GM19397 (cell line): ENCODE measurements around the gene YWHAH.
"Not testable (repeated sequence)": the region's sequence is repeated elsewhere in the genome, so short reads cannot be mapped to it uniquely, and the experiment has no call there.

Experiments
- ATAC-seq: cut with Tn5 transposase; IDR thresholded peaks from one replicate; pipeline ENCODE4 v1.9.1; 2021; ENCODE audit warnings: mild to moderate bottlenecking, moderate library complexity; ENCODE audit not compliant: unreplicated experiment

The YWHAH gene

DNA sequence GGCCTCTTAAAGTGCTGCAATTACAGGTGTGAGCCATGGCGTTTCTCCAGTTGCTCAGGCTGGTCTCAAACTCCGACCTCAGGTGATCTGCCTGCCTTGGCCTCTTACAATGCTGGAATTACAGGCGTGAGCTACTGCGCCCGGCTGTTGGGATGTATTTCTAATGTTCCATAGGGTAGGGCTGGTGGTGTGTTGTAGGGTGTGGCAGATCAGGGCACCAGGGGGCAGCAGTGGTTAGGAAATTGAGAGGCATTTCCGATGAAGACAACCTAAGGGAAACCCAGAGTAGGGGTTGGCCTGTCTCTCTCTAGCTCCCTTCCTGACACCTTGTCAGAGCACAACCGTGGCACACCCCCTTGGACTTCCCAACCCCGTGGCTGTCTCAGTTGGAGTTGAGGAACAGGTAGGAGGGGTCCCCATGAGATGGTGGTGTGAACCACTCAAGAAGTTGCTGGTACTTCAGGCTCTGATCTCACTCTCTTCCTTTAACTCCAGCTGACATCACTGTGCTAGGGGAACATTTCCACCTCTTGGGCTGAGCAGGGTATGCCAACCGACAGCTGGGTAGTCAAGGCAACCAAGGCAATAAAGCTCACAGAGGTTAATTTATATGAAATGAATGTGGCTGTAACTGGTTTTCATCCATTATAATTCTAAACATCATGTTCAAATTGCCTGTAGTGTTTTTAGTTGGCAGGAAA, 33.0 kb downstream of the YWHAH start:
- ATAC-seq, result no peak

DNA sequence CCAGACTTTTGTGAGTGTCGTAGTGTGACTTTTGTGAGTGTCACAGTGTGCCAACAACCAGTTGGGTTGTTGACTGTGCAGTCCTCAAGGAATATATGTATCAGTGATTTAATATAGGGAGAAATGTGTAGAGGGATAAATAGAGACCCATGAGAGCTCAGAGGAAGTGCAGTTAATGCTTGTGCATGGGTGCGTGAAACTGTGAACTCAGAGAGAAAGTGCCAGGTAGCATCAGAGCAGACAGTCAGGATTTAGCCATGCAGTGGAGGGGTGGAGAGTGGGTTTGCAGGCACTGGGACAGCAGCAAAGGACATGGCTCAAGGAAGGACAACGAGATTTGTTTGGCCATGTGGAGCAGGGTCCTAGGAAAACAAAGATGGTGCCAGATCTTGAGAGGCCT, 33.6 kb downstream of the YWHAH start:
- ATAC-seq, result no peak

DNA sequence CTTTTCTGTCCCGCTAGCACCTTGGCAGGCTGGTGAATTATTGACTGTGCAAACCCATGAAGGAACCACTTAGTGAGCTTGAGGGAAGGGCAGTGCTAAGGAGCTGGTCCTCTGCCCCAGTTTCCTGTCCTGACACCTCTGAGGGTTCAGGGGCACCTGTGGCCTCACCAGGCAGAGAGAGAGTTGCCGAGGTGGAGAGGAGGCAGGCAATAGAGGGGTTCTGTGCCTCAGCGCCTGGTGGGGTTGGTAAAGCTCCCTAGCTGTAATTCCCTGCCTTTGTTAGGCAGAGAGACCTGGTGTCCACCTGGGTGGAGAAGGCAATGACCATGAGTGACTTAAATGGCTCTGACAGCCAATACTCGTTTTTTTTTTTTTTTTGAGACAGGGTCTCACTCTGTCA, 36.3 kb downstream of the YWHAH start:
- ATAC-seq, result no peak

DNA sequence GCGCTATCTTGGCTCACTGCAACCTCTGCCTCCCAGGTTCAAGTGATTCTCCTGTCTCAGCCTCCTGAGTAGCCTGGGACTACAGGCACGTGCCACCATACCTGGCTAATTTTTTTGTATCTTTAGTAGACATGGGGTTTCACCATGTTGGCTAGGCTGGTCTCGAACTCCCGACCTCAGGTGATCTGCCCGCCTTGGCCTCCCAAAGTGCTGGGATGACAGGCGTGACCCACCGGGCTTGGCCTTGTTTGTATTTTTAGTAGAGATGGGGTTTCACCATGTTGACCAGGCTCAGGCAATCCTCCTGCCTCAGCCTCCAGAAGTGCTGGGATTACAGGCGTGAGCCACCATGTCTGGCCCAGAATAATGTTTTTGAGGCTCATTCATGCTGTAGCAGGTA, 37.6 kb downstream of the YWHAH start:
- not testable (repeated sequence) for ATAC-seq

DNA sequence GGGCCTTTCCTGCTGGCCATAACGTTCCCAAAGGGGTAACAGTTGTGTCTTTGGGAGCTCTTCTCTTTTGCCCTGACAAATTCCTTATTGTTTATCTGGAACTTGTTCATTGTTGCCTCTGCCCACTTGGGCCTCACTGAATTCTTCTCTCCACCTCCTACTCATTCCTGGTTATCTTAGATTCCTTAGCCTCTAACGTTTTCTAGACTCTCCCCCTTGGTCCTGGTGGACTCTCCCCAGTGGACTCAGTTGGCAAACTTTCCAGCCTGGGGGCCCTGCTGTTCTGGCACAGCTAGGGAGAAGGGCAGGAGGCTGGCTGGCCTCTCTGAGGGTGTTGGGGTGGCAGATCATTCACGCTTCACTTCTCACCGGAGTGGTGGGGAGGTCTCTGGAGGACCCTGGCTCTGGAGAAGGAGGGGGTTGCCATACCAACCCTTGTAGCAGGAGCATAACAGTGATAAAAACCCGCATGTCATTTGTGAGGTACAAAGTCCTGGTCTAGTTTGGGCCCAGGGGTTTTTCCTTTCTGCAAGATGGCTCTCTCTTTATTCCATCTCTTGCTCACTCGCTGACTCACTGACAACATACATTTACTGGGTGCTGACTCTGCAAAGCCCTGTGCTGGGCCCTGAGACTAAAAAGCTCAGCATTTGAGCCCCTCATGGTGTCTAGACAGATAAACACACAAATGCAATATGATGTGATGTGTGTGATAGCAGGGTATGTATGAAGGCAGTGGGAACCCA, 39.7 kb downstream of the YWHAH start:
- ATAC-seq, result no peak

DNA sequence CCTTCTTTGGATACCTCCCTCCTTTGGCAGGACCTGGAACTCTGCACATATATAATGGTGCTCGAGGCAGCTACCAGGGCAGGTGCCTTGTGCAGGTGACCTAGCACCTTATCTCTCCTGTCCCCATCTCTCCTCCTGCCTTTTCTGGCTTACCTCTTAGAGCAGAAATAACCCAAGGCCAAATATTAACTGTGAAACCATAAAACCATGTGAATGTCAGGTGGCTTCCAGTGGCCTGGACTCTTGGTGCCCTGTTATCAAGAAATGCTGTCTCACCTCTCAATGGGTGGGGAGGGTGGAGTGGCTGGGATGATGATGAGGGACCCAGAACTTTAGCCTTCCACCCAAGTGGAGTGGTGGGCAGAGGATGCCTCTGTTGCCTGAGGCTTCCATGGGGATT, 42.9 kb downstream of the YWHAH start:
- no peak for ATAC-seq

DNA sequence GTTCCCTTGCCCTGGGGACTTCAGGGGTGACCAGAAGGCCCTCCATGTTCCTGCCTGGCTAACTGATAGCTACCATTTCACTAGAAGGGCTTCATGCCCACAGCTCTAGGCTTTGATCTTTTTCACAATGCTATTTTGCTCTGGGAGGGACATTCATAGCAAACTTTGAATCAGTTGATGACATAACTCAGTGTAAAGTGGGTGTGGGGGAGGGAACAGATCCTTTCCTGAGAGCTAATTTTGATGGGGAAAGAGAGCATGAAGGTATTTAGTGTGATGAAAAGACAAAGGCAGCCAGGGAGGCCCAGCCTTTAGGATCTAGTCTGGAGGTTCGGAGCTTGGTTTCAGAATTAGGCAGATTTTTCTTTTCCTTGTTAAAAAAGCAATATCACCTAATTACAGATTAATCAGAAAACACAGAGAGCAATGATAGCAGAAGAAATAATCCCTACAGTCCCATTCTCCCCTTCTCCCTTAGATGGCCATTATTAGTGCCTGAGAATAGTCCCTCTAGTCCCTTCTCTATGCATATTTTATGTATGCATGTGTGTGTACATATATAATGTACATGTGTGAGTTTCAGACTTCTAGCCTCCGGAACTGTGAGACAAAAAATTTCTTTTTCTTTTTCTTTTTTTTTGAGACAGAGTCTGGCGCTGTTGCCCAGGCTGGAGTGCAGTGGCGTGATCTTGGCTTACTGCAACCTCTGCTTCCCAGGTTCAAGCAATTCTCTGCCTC, 46.9 kb downstream of the YWHAH start:
- ATAC-seq, result no peak

DNA sequence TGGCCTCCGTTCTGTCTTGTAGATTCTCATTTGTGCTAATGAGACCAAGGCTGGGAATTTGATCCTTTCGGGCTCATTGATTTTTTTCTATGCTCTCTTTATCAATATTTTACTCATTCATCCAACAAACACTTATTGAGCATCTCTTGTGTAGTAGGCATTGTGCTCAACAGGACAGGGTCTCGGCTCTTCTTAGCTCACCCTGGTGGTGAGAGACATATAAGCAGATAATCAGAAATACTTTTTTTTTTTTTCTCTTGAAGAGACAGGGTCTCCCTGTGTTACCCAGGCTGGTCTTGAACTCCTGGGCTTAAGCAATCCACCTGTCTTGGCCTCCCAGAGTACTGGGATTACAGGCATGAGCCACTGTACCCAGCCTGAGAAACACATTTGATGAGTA, 50.7 kb downstream of the YWHAH start:
- no peak for ATAC-seq

DNA sequence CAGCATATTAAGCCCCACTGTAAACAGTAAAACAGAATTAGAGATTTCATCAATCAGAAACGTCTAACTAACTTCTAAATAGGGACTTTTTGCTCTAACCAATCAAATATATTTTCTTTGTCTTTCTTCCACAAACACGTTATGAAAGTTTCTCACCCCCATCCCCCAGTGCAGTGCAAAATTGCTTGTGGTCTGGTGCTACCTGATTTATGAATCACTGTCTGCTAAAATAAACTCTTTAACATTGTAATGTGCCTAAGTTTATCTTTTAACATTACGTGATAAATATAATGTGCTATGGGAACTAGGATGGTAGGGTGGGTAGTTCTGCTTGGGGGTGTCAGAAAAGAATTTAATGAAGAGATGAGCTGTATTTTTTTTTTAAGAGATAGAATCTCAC, 51.5 kb downstream of the YWHAH start:
- no peak for ATAC-seq

DNA sequence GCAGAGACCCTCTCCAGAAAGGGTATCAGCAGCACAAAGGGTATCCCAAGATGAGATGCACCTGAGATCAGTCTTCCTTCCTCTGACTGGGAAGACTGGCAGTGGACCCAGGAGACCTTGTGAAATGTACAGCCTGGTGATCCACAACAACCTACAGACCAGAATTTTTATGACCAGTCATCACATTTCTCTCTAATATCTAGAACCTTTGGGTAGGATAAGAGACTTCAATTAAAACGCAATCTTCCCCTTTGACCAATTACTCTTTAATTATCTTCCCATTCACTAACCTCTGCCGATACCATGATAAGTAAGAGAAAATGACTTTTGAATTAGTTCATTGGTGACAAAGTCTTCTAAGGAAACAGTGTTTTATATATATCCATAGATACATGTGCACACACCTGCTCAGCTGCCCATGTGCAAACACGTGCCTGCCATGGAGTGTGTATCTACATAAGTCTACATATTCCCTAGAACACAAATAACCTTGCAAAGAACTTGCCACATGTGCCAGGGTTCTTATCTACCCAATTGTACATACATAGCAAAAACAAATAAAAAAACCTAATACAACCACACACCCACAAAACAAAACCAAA, 54.5 kb downstream of the YWHAH start:
- ATAC-seq, result no peak

DNA sequence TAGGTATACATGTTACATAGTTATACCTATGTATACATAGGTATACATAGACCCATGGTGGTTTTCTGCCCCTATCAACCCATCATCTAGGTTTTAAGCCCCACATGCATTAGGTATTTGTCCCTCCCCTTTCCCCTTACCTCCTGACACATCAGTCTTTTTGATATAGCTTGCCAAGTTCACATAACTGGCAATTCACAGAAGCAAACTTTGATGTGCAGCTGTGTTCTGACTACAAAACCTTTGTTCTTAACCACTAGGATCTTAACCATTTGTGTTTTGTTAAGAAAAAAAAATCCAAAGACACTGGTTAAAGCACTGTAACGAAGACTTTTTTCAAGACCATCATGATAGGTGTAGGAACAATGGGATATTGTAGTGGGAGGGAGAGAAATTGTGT, 55.8 kb downstream of the YWHAH start:
- ATAC-seq, result no peak

DNA sequence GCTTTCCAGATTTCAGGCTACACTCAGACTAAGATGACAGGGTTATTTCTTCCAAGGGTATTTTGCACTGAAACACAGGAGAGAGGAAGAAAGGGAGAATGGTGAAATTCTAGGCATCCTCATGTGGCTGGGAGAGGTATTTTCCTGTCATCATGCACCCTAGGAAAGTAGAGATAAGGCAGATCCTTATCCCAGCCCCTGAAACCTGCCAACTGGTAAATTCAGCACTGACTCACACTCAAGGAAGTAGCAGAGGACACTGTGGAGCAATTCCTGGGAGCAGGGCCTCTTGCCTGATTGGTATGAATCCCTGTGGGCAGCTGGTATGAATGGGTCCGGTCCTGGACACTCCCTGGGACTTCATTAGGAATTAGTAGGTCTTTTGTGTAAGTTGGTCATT, 61.1 kb downstream of the YWHAH start:
- no peak for ATAC-seq
